WTC11 (cell line): Measurements from ENCODE around the gene EIF3F. TPM values are rescaled to one million over a fixed set of nuclear protein-coding genes. Genes with fewer than 3 reads are reported as not detected.

Source experiments
- ATAC-seq: fragments of 200-7000 bp; cut with Tn5 transposase; 2 replicates; pipeline ENCODE4 v1.10.0; 2021; ENCODE audit warnings: mild to moderate bottlenecking, moderate library complexity
- CTCF ChIA-PET: fragments of 300-600 bp; sonication (Branson Sonifier 250); formaldehyde crosslinking; loops from one replicate; lab custom pipeline; 2021; ENCODE audit warnings: antibody characterized with exemption; lab: Charles Lee
- POLR2A ChIA-PET: fragments of 350-600 bp; sonication (Branson Sonifier 250); formaldehyde crosslinking; loops from one replicate; lab custom pipeline; 2021; ENCODE audit warnings: antibody characterized with exemption; lab: Charles Lee
- DNase-seq: peaks from one replicate; pipeline ENCODE4 v3.0.0; 2021; ENCODE audit warnings: low spot score
- H3K27ac Mint-ChIP-seq: 2 replicates; pipeline ENCODE4 v1.8.0; 2021; ENCODE audit warnings: mixed read lengths
- H3K27me3 Mint-ChIP-seq: 2 replicates; pipeline ENCODE4 v1.8.0; 2021; ENCODE audit warnings: low read depth, mild to moderate bottlenecking, moderate library complexity, mixed read lengths
- H3K36me3 Mint-ChIP-seq: 2 replicates; pipeline ENCODE4 v1.8.0; 2021; ENCODE audit warnings: mixed read lengths
- H3K4me1 Mint-ChIP-seq: 2 replicates; pipeline ENCODE4 v1.8.0; 2022; ENCODE audit warnings: mixed read lengths
- H3K4me3 Mint-ChIP-seq: 2 replicates; pipeline ENCODE4 v1.8.0; 2021; ENCODE audit warnings: mild to moderate bottlenecking, moderate library complexity, mixed read lengths
- H3K9me3 Mint-ChIP-seq: 2 replicates; pipeline ENCODE4 v1.8.0; 2021; ENCODE audit warnings: mixed read lengths
- ESRRA ChIP-seq: sonication (generic); formaldehyde crosslinking; IDR thresholded peaks from 2 replicates; pipeline ENCODE4 v1.8.1; 2022; ENCODE audit warnings: mild to moderate bottlenecking, missing genetic modification reagents, borderline replicate concordance
- JUN ChIP-seq: sonication (generic); formaldehyde crosslinking; IDR thresholded peaks from 2 replicates; pipeline ENCODE4 v1.8.0; 2023; ENCODE audit warnings: mild to moderate bottlenecking, missing genetic modification reagents
- NFATC4 ChIP-seq: fragments of 250-450 bp; sonication (Bioruptor Pico); IDR thresholded peaks from 2 replicates; pipeline ENCODE4 v1.9.0; 2021; ENCODE audit warnings: mild to moderate bottlenecking
- NFYB ChIP-seq: sonication (generic); formaldehyde crosslinking; conservative IDR thresholded peaks from 2 replicates; pipeline ENCODE4 v1.8.0; 2022; ENCODE audit warnings: low read depth, missing genetic modification reagents
- SMAD4 ChIP-seq: sonication (generic); formaldehyde crosslinking; IDR thresholded peaks from 2 replicates; pipeline ENCODE4 v1.8.0; 2022; ENCODE audit warnings: mild to moderate bottlenecking, missing genetic modification reagents
- SP1 ChIP-seq: sonication (generic); formaldehyde crosslinking; conservative IDR thresholded peaks from 2 replicates; pipeline ENCODE4 v1.8.1; 2022; ENCODE audit warnings: missing genetic modification reagents
- ZNF263 ChIP-seq: sonication (generic); formaldehyde crosslinking; IDR thresholded peaks from 2 replicates; pipeline ENCODE4 v1.8.1; 2022; ENCODE audit warnings: low read depth, mild to moderate bottlenecking, moderate library complexity, missing genetic modification reagents
- total RNA-seq: library from RNA; stranded (reverse); gene quantifications from 3 replicates; pipeline ENCODE4 v1.2.3, GENCODE V29; 2021
- TF ChIP-seq, protein P1 (sequence below): fragments of 200-600 bp; IDR thresholded peaks from 2 replicates; pipeline ENCODE4 v1.8.0; 2022; ENCODE audit warnings: antibody characterized with exemption
- TF ChIP-seq, protein P2 (sequence below): fragments of 250-450 bp; sonication (Bioruptor Pico); IDR thresholded peaks from 2 replicates; pipeline ENCODE4 v1.9.0; 2021; ENCODE audit warnings: moderate library complexity, mild to moderate bottlenecking, inconsistent platforms, borderline replicate concordance
- TF ChIP-seq, protein P3 (sequence below): sonication (generic); formaldehyde crosslinking; IDR thresholded peaks from 2 replicates; pipeline ENCODE4 v1.8.0; 2022; ENCODE audit warnings: missing genetic modification reagents
- TF ChIP-seq, protein P4 (sequence below): sonication (generic); formaldehyde crosslinking; IDR thresholded peaks from 2 replicates; pipeline ENCODE4 v1.8.0; 2023; ENCODE audit warnings: missing genetic modification reagents
- TF ChIP-seq, protein P5 (sequence below): sonication (generic); formaldehyde crosslinking; IDR thresholded peaks from 2 replicates; pipeline ENCODE4 v1.8.0; 2022; ENCODE audit warnings: mild to moderate bottlenecking, missing genetic modification reagents

EIF3F gene
- total RNA-seq, 1 experiment from 2014 or later = 356 TPM

DNA sequence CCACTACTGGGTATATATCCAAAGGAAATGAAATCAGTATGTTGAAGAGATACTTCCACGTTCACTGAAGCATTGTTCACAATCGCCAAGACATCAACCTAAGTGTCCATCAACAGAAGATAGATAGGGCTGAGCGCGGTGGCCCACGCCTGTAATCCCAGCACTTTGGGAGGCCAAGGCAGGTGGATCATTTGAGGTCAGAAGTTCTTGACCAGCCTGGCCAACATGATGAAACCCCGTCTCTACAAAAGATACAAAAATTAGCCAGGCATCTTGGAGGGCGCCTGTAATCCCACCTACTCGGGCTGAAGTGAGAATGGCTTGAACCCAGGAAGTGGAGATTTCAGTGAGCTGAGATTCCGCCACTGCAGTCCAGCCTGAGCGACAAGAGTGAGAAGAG lies 12.7 kb downstream of the EIF3F start (continued):
- TF ChIP-seq, protein P1, sequence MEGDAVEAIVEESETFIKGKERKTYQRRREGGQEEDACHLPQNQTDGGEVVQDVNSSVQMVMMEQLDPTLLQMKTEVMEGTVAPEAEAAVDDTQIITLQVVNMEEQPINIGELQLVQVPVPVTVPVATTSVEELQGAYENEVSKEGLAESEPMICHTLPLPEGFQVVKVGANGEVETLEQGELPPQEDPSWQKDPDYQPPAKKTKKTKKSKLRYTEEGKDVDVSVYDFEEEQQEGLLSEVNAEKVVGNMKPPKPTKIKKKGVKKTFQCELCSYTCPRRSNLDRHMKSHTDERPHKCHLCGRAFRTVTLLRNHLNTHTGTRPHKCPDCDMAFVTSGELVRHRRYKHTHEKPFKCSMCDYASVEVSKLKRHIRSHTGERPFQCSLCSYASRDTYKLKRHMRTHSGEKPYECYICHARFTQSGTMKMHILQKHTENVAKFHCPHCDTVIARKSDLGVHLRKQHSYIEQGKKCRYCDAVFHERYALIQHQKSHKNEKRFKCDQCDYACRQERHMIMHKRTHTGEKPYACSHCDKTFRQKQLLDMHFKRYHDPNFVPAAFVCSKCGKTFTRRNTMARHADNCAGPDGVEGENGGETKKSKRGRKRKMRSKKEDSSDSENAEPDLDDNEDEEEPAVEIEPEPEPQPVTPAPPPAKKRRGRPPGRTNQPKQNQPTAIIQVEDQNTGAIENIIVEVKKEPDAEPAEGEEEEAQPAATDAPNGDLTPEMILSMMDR = no peak
- no peak for TF ChIP-seq SP1 (CRISPR knock-in tag)
- TF ChIP-seq, protein P2, sequence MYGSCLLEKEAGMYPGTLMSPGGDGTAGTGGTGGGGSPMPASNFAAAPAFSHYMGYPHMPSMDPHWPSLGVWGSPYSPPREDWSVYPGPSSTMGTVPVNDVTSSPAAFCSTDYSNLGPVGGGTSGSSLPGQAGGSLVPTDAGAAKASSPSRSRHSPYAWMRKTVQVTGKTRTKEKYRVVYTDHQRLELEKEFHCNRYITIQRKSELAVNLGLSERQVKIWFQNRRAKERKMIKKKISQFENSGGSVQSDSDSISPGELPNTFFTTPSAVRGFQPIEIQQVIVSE (CRISPR knock-in tag) = no peak
- no peak for TF ChIP-seq NFYB (CRISPR knock-in tag)
- TF ChIP-seq ESRRA (CRISPR knock-in tag) = no peak
- TF ChIP-seq, protein P3, sequence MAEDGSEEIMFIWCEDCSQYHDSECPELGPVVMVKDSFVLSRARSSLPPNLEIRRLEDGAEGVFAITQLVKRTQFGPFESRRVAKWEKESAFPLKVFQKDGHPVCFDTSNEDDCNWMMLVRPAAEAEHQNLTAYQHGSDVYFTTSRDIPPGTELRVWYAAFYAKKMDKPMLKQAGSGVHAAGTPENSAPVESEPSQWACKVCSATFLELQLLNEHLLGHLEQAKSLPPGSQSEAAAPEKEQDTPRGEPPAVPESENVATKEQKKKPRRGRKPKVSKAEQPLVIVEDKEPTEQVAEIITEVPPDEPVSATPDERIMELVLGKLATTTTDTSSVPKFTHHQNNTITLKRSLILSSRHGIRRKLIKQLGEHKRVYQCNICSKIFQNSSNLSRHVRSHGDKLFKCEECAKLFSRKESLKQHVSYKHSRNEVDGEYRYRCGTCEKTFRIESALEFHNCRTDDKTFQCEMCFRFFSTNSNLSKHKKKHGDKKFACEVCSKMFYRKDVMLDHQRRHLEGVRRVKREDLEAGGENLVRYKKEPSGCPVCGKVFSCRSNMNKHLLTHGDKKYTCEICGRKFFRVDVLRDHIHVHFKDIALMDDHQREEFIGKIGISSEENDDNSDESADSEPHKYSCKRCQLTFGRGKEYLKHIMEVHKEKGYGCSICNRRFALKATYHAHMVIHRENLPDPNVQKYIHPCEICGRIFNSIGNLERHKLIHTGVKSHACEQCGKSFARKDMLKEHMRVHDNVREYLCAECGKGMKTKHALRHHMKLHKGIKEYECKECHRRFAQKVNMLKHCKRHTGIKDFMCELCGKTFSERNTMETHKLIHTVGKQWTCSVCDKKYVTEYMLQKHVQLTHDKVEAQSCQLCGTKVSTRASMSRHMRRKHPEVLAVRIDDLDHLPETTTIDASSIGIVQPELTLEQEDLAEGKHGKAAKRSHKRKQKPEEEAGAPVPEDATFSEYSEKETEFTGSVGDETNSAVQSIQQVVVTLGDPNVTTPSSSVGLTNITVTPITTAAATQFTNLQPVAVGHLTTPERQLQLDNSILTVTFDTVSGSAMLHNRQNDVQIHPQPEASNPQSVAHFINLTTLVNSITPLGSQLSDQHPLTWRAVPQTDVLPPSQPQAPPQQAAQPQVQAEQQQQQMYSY (CRISPR knock-in tag) = no peak

DNA sequence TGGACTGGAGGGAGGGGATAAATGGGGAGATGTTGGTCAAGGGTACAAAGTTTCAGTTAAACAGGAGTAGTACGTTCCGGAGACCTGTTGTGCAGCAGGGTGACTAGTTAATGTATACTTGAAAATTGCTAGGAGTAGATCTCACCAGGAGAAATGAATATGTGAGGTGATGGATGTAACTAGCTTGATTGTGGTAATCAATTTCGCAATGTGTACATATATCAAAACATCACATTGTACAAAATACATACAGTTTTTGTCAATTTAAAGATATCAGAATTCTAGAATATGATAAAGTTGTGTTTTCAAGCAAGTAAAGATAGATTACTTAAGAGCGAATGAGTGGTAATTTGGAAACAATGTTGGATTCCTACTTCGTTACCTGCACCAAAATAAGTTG lies 13.3 kb downstream of the EIF3F start:
- CTCF ChIA-PET = interaction anchor here (1.7 kb wide), 1 partner anchor 99 kb away, joined by 4 read pairs; no protein-coding TSS in a partner anchor
- no peaks in the 10 kb centered on the region for H3K9me3 Mint-ChIP-seq
- no peaks in the 10 kb centered on the region; the same call in 1 of the 2 replicates for H3K27me3 Mint-ChIP-seq
- peaks cover 29% of the 10 kb centered on the region for H3K36me3 Mint-ChIP-seq
- H3K4me1 Mint-ChIP-seq = no peaks in the 10 kb centered on the region
- ATAC-seq (no peak), DNase-seq (no peak)
- POLR2A ChIA-PET = no interaction called here
- no peak overlapping the region; the same call in 1 of the 2 replicates for H3K27ac Mint-ChIP-seq
- no peak for TF ChIP-seq SMAD4 (CRISPR knock-in tag)
- no peak for TF ChIP-seq NFATC4
- TF ChIP-seq, protein P3 (CRISPR knock-in tag) = no peak
- TF ChIP-seq ZNF263 (CRISPR knock-in tag) = no peak
- TF ChIP-seq, protein P4, sequence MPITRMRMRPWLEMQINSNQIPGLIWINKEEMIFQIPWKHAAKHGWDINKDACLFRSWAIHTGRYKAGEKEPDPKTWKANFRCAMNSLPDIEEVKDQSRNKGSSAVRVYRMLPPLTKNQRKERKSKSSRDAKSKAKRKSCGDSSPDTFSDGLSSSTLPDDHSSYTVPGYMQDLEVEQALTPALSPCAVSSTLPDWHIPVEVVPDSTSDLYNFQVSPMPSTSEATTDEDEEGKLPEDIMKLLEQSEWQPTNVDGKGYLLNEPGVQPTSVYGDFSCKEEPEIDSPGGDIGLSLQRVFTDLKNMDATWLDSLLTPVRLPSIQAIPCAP (CRISPR knock-in tag) = no peak
- H3K4me3 Mint-ChIP-seq = no peak overlapping the region

DNA sequence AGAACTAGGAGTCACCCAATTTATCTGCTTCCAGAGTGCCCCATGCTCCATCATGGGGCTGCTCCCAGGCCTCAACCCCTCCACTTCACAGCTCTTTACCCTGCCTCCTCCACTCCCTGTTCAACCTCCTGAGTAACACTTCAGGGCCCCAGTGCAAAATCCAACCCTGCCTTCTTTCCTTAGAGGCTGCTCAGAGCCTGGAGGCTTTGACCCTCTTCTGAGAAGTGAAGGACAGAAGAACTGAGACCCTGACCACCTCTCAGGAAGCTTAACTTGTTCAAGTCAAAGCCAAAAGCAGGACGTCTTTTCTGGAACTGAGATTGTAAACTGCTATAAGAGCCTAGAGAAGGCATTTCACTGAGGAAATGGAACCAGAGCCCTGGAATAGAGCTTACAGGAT lies 15.5 kb downstream of the EIF3F start:
- no peak overlapping the region for H3K27ac Mint-ChIP-seq
- no peaks in the 10 kb centered on the region for H3K4me1 Mint-ChIP-seq
- H3K9me3 Mint-ChIP-seq = no peaks in the 10 kb centered on the region
- H3K4me3 Mint-ChIP-seq = no peak overlapping the region
- TF ChIP-seq, protein P5, sequence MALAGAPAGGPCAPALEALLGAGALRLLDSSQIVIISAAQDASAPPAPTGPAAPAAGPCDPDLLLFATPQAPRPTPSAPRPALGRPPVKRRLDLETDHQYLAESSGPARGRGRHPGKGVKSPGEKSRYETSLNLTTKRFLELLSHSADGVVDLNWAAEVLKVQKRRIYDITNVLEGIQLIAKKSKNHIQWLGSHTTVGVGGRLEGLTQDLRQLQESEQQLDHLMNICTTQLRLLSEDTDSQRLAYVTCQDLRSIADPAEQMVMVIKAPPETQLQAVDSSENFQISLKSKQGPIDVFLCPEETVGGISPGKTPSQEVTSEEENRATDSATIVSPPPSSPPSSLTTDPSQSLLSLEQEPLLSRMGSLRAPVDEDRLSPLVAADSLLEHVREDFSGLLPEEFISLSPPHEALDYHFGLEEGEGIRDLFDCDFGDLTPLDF = no peak
- TF ChIP-seq JUN (CRISPR knock-in tag) = no peak
- POLR2A ChIA-PET = interaction anchor here (0.7 to 0.9 kb wide), 2 partner anchors 83 to 86 kb away, joined by 3 read pairs; no protein-coding TSS in a partner anchor
- DNase-seq = no peak
- no peaks in the 10 kb centered on the region; the same call in 1 of the 2 replicates for H3K27me3 Mint-ChIP-seq
- no peak for ATAC-seq
- CTCF ChIA-PET = interaction anchor here (0.8 to 2.7 kb wide), 6 partner anchors 16 to 171 kb away, joined by 3 to 11 read pairs (median 8); partner anchors contain the start of gene EIF3F
- H3K36me3 Mint-ChIP-seq = peaks cover 6% of the 10 kb centered on the region
